Lower lobe of right lung (tissue), 2 donors: Measurements from ENCODE around the gene PILRA. TPM values are rescaled to one million over a fixed set of nuclear protein-coding genes. Genes with fewer than 3 reads are reported as not detected.

Experiments used
- ATAC-seq, 2 donors: fragments of 200-7000 bp; cut with Tn5 transposase; one replicate each; pipeline ENCODE4 v1.9.1; 2020 to 2022; ENCODE audit warnings: mild to moderate bottlenecking in 2 of 2, moderate library complexity in 2 of 2
- DNase-seq: peaks from one replicate; pipeline ENCODE4 v3.0.0-alpha.2; 2020
- H3K27ac ChIP-seq: fragments of 200-600 bp; one replicate; pipeline ENCODE4 v1.8.0; 2022
- H3K27me3 ChIP-seq: fragments of 200-600 bp; one replicate; pipeline ENCODE4 v1.8.0; 2022; ENCODE audit warnings: low read depth
- H3K36me3 ChIP-seq: fragments of 200-600 bp; one replicate; pipeline ENCODE4 v1.8.0; 2022; ENCODE audit warnings: mild to moderate bottlenecking
- H3K4me1 ChIP-seq: fragments of 200-600 bp; one replicate; pipeline ENCODE4 v1.8.0; 2022
- H3K4me3 ChIP-seq: fragments of 200-600 bp; one replicate; pipeline ENCODE4 v1.8.0; 2022; ENCODE audit warnings: mild to moderate bottlenecking
- H3K9me3 ChIP-seq: fragments of 200-600 bp; one replicate; pipeline ENCODE4 v1.8.0; 2022
- CTCF ChIP-seq: fragments of 200-600 bp; IDR thresholded peaks from one replicate; pipeline ENCODE4 v1.8.0; 2022; ENCODE audit warnings: antibody characterized with exemption, mild to moderate bottlenecking
- intact Hi-C: fragments of 100-400 bp; cut with DNase I; formaldehyde crosslinking; loops from one replicate; pipeline ENCODE4 v1.11.0; 2022
- total RNA-seq: library from RNA; stranded (reverse); fragmentation: NEBNext Ultra II Directional; extraction: Animal tissue kit (Norgen Biotek cat#: 25700); gene quantifications from one replicate; pipeline ENCODE4 v1.2.1, GENCODE V29; 2021
- donor health status: DM: no; HTN: yes; CAD: no; lungs with severe emphysema.

The PILRA gene
- total RNA-seq, 1 donor from 2014 or later = 48.7 TPM

- ATAC-seq (peak; percentile 36 to 47), DNase-seq (no peak)
- intact Hi-C loops = no loop called here
Observed at GRCh38 chr7:100384628-100385294, 11.5 kb downstream of the PILRA start.

GRCh38 chr7:100386940-100387339, 13.7 kb downstream of the PILRA start:
- Histone ChIP-seq H3K9me3 (no peaks in the 10 kb centered on the region), H3K4me3 (no peak overlapping the region), H3K27me3 (no peaks in the 10 kb centered on the region), H3K36me3 (no peaks in the 10 kb centered on the region), H3K27ac (no peak overlapping the region), H3K4me1 (no peaks in the 10 kb centered on the region)
- no peak for ATAC-seq
- TF ChIP-seq CTCF = no peak
- DNase-seq = no peak
- intact Hi-C loops = no loop called here

More at GRCh38 chr7:100384628-100385294, 11.5 kb downstream of the PILRA start:
- Histone ChIP-seq H3K4me3 (no peak overlapping the region), H3K27me3 (no peaks in the 10 kb centered on the region), H3K27ac (no peak overlapping the region), H3K4me1 (no peaks in the 10 kb centered on the region), H3K9me3 (no peaks in the 10 kb centered on the region), H3K36me3 (no peaks in the 10 kb centered on the region)
- no peak for TF ChIP-seq CTCF

- no peak overlapping the region for H3K27ac ChIP-seq
- H3K27me3 ChIP-seq = no peaks in the 10 kb centered on the region
- H3K36me3 ChIP-seq = no peaks in the 10 kb centered on the region
- ATAC-seq (no peak), DNase-seq (no peak)
- H3K4me3 ChIP-seq = no peak overlapping the region
- intact Hi-C loops = no loop called here
- no peaks in the 10 kb centered on the region for H3K9me3 ChIP-seq
- no peak for TF ChIP-seq CTCF
- no peaks in the 10 kb centered on the region for H3K4me1 ChIP-seq
Observed at GRCh38 chr7:100387695-100388094, 14.4 kb downstream of the PILRA start.

- Histone ChIP-seq H3K4me3 (no peak overlapping the region), H3K27me3 (no peaks in the 10 kb centered on the region), H3K9me3 (no peaks in the 10 kb centered on the region), H3K27ac (no peak overlapping the region), H3K36me3 (no peaks in the 10 kb centered on the region), H3K4me1 (no peaks in the 10 kb centered on the region)
- no peak for TF ChIP-seq CTCF
- DNase-seq (no peak), ATAC-seq (no peak)
- intact Hi-C loops = no loop called here
Observed at GRCh38 chr7:100389437-100390088, 16.3 kb downstream of the PILRA start.

- intact Hi-C loops = no loop called here
- DNase-seq = no peak
- H3K4me3 ChIP-seq = no peak overlapping the region
- H3K27ac ChIP-seq = no peak overlapping the region
- H3K9me3 ChIP-seq = no peaks in the 10 kb centered on the region
- no peak for ATAC-seq
- no peaks in the 10 kb centered on the region for H3K36me3 ChIP-seq
- no peaks in the 10 kb centered on the region for H3K4me1 ChIP-seq
- no peak for TF ChIP-seq CTCF
- no peaks in the 10 kb centered on the region for H3K27me3 ChIP-seq
Observed at GRCh38 chr7:100390286-100391009, 17.2 kb downstream of the PILRA start.
